ENCODE data around the gene EYA2.

- TF ChIP-seq, protein P1, sequence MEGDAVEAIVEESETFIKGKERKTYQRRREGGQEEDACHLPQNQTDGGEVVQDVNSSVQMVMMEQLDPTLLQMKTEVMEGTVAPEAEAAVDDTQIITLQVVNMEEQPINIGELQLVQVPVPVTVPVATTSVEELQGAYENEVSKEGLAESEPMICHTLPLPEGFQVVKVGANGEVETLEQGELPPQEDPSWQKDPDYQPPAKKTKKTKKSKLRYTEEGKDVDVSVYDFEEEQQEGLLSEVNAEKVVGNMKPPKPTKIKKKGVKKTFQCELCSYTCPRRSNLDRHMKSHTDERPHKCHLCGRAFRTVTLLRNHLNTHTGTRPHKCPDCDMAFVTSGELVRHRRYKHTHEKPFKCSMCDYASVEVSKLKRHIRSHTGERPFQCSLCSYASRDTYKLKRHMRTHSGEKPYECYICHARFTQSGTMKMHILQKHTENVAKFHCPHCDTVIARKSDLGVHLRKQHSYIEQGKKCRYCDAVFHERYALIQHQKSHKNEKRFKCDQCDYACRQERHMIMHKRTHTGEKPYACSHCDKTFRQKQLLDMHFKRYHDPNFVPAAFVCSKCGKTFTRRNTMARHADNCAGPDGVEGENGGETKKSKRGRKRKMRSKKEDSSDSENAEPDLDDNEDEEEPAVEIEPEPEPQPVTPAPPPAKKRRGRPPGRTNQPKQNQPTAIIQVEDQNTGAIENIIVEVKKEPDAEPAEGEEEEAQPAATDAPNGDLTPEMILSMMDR (IDR thresholded peaks at IDR 0.05), result no peak
- TF ChIP-seq EZH2 (IDR thresholded peaks at IDR 0.05; ENCODE audit: borderline replicate concordance, insufficient read depth, low read depth, low read length, poor library complexity, severe bottlenecking), result no peak
These were observed 101.0 kb downstream of the EYA2 start for GRCh38 chr20:46995561-46996142.

Measured in B cell (primary cell).